GM12801 (cell line): ENCODE data around the gene ITGAD.

ENCODE experiments used
- TF ChIP-seq, protein P1 (sequence below): IDR thresholded peaks from one replicate; pipeline ENCODE4 v1.5.1; 2011; ENCODE audit warnings: control low read depth; ENCODE audit not compliant: insufficient read length; ENCODE audit errors: extremely low read depth

ITGAD gene

DNA sequence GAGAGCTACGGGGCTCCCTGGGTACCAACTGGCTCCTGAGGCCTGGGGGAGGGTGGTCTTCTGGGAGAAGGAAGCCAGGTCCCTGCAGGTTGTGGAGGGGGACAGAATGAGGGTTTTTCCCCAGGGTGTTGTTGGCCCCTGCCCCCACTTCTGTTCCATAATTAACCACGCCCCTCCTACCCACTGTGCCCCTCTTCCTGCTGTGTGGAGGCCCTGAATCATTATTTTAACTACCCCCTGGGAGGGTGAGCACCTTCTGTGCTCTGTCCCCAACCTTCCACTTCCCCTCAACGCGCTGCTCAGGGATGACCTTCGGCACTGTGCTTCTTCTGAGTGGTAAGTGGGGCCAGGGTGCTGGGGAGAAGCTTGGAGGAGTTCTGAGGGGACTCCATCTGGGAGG lies at the start of gene ITGAD:
Gene ITGAD (plus strand): TSS at position 280 of the 400 bp plus-strand sequence. CDS start 26 bp downstream, at position 306.
- TF ChIP-seq, protein P1, sequence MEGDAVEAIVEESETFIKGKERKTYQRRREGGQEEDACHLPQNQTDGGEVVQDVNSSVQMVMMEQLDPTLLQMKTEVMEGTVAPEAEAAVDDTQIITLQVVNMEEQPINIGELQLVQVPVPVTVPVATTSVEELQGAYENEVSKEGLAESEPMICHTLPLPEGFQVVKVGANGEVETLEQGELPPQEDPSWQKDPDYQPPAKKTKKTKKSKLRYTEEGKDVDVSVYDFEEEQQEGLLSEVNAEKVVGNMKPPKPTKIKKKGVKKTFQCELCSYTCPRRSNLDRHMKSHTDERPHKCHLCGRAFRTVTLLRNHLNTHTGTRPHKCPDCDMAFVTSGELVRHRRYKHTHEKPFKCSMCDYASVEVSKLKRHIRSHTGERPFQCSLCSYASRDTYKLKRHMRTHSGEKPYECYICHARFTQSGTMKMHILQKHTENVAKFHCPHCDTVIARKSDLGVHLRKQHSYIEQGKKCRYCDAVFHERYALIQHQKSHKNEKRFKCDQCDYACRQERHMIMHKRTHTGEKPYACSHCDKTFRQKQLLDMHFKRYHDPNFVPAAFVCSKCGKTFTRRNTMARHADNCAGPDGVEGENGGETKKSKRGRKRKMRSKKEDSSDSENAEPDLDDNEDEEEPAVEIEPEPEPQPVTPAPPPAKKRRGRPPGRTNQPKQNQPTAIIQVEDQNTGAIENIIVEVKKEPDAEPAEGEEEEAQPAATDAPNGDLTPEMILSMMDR: no peak

DNA sequence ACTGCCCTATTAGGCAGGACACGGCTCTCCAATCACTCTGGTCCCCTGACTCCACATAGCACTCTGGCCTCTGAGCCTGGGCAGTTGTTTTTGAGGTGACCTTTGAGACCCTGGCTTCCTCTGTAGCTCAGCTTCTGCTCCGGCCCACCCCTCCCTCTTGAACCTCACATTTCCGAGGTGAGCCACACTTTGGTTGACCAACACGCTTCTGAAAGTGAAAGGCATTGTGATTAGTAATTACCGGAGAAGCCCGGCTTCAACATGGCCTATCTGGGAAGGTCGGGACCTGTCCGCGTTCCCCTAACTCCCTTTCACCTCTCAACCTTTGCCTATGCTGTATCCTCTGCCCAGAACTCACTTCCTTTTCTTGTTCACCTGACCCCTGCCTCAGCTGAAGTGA lies 48.4 kb upstream of the ITGAD start:
- TF ChIP-seq, protein P1: no peak

DNA sequence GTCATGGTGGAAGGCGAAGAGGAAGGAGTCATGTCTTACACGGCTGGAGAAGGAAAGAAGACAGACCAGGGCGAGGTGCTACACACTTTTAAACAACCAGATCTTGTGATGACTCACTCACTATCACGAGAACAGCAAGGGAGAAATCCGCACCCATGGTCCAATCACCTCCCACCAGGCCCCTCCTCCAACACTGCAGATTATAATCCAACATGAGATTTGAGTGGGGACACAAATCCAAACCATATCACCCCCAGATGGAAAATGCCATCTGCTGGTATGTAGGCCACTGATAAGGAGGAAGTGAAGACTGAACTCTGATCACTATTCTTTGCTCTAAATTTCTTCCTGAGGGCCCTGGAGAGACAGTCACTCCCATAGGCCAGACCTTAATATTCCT lies 45.7 kb upstream of the ITGAD start:
- TF ChIP-seq, protein P1: no peak

DNA sequence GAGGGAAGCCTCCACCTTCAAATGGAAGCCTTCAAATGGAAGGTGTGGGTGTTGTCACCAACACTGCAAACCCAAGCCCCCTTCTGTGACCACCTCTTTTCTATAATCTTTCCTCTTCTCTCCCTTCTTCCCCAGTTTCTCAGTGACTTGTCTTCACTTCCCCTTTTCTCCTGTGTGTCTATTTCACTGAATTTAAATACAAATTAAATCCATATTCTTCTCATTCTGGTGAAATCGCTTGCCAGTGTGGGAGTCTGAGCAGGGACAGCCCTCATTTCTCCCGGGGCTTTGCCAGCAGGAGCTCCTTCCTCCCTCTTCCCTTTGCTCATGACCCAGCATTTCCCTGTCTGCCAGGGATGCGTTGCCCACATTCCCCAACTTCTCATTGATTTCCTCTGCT lies 44.6 kb upstream of the ITGAD start:
- TF ChIP-seq, protein P1: no peak

DNA sequence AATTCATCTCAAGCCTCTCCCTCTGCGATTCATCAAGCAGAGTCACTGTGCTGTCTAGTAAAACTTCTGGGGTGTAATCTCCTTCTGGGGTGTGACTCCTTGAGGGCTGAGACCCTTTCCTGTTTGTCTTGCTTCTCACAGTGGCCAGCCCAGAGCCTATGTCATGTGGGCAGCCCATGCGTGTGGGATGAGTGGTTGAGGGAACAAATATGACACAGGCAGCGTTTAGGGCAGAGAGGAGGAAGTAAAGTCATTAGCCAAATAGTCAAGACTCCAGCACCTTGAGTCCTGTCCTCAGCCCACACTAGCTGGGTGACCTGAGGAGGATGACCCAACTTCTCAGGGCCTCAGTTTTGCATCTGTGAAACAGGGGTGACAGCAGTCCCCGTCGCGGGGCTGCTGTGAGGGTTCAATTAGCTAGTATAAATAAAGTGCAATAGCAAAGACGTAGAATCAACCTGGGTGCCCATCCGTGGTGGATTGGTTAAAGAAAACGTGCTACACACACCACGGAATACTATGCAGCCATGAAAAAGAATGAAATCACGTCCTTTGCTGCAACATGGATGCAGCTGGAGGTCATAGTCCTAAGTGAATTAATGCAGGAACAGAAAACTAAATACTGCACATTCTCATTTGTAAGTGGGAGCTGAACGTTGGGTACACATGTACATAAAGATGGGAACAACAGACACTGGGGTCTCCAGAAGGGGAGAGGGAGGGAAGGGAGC lies 42.7 kb upstream of the ITGAD start:
- TF ChIP-seq, protein P1: no peak

DNA sequence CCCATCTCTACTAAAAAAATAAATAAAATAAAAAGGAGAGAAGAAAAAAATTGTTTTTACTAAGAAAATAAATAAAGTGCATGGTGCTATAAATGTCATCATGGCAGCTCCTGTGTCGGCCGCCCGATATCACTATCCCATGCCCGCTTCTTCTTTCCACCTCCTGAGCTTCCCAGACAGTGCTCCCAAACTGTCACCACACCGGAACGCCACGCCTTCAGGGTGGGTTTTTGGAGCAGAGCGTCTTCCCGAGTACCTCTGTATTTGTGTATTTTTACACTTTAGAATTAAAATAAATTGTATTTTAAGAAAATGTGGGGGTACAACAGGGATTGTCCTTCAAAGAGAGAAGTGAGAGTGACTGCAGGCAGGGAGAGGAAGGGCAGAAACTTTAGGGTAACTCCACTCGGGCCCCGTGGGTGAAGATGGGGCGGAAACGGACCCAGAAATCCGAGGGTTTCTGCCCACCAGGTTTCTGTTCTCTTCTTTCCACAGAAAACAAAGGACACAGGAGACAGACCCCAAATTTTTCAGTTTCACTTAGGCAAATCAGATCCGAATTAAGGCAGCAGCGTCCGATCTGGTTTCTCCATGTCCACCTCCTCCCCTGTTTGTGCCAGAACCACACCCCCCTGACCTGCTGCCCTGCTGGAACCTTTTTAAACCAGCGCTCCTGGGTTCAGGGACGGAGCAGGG lies 41.7 kb upstream of the ITGAD start:
- TF ChIP-seq, protein P1: no peak

DNA sequence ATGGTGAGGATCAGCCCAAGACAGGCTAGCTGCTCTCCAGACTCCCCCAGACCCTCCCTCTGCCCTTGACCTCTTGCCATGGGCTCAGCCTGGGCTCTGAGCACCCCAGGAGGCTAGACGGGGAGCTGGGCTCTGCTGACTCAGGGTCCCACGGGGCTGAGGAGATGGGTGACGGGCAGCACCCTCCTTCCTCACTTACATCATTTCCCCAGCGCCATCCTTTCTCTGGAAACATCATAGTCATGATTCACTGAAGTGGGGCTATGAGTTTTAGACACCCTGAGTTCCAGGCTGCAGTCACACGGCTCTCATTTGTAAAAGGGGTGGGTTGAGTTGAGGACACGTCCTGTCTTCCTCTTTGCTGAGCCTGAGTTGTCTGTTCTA lies 41.2 kb upstream of the ITGAD start:
- TF ChIP-seq, protein P1: no peak
